ENCODE data around the gene GPR15LG.

DNA sequence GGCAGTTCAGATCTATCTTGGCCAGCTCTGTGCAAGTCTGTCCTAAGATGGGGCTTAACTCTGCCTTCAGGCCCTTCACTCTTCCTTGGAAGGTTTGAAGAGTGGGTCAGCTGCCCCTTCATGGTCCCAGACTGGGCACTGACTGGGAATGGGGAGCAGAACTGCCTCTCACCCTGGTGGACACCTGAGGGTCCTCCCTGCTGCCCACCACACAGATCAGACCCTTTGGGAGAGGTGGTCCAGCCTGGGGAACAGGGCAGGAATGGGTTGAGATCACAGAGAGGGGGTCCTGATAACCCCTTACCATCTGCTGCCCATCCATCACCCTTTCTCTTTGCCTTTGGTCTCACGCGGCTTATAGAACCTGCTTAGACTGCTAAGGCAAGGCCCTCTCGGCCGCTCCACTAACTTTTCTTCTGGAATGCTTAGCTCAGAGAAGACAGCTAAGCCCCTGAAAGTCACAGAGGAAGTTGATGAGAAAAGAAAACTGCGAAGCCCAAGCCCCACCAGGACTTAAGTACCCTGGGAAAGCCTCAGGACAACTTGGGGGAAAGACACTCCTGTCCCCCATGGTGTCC is 20.3 kb downstream of the GPR15LG start:
- TF ChIP-seq, protein P1, sequence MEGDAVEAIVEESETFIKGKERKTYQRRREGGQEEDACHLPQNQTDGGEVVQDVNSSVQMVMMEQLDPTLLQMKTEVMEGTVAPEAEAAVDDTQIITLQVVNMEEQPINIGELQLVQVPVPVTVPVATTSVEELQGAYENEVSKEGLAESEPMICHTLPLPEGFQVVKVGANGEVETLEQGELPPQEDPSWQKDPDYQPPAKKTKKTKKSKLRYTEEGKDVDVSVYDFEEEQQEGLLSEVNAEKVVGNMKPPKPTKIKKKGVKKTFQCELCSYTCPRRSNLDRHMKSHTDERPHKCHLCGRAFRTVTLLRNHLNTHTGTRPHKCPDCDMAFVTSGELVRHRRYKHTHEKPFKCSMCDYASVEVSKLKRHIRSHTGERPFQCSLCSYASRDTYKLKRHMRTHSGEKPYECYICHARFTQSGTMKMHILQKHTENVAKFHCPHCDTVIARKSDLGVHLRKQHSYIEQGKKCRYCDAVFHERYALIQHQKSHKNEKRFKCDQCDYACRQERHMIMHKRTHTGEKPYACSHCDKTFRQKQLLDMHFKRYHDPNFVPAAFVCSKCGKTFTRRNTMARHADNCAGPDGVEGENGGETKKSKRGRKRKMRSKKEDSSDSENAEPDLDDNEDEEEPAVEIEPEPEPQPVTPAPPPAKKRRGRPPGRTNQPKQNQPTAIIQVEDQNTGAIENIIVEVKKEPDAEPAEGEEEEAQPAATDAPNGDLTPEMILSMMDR (IDR thresholded peaks at IDR 0.05) = no peak
- TF ChIP-seq POLR2A (IDR thresholded peaks at IDR 0.05) = no peak
